GM18517 (cell line): ENCODE data around the gene PGBD5.

Experiments used
- ATAC-seq: cut with Tn5 transposase; IDR thresholded peaks from one replicate; pipeline ENCODE4 v1.9.1; 2021; ENCODE audit warnings: mild to moderate bottlenecking, moderate library complexity; ENCODE audit not compliant: unreplicated experiment

PGBD5 gene

DNA sequence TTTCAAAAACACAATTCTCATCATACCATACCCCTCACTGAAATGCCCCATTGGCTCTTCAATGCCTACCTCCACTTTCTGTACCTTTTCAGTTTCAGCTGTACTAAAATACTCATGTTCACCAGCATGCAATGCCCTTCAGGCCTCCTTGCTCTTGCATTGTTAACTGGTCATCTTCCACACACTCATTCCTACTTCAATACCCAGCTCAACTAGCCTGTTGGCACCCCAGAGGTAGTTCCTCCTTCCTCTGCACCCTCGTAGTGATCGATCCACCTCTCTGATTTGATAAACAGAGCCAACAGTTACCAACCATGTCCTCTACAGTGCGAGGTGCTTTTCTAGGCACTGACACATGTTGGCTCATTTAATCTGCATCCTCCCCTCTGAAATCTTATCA, 46.7 kb downstream of the PGBD5 start:
- ATAC-seq, result no peak

DNA sequence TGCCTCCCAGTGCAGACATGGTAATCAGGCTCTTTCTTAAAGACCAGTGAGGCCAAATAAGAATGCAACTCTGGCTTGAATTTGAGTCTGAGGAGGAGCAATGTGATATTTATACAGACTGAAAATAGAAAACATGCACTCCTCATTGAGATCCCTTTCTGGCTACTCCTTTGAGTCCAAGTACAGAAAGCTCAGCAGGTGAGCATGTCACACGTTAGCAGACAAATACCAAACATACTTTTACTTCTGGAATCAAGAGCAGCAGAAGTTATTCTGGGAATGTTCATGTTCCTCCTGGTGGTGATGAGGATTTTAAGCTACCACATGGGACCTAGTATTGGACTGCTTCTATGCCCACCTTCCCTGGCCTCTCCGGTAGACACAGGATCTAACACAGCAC, 48.3 kb downstream of the PGBD5 start:
- ATAC-seq, result no peak

DNA sequence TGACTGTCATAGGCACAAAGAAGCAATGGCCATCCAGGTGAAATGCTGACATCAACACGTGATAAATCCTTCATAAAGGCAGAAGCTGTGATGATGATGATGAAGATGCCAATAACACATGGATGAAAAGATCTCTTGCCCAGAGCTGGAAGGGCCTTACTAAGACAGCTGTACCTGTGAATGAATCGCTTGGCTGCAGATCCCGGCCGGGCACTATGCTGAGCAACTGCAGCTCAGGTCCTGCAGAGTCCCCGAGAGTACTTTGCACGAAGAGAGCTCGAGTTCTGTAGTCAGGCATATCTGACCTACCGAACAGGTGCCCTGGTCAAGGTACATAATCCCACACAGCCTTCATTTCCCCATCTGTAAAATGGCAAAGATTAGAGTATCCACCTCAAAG, 48.8 kb downstream of the PGBD5 start:
- ATAC-seq, result no peak

DNA sequence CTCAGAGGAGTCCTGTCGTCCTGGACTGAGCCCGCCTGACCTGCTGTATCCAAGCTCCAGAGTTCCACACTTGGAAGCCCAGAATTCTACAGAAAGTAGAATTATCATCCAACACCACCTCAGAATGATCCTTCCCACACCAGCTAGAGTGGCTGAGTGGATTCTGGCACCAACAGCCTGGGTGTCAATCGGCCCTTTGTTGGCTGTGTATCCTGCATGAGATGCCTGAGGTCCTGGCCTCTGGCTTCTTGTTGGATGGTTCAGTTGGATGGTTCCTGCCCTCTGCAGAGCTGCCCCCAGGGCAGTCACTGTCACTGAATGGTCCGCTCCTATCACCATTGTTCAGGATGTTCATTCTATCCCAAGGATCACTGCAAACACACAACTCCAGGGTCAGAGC, 49.8 kb downstream of the PGBD5 start:
- ATAC-seq, result no peak

DNA sequence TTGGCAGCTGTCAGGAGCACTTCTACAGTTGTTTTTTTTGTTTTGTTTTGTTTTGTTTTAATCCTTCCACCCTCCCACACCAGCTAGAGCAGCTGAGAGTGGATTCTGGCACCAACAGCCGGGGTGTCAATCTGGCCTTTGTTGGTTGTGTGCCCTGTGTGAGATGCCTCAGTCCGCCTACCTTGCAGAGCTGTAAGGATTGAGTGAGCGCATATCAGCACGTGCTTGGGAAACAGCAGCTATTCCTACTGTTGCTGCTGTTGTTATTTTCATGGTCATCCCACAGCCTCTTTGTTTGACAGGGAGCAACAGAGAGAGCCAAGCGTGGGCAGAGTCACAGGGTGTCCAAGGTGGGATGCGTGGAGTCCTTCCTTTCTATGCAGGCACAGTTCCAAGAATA, 50.4 kb downstream of the PGBD5 start:
- ATAC-seq, result no peak

DNA sequence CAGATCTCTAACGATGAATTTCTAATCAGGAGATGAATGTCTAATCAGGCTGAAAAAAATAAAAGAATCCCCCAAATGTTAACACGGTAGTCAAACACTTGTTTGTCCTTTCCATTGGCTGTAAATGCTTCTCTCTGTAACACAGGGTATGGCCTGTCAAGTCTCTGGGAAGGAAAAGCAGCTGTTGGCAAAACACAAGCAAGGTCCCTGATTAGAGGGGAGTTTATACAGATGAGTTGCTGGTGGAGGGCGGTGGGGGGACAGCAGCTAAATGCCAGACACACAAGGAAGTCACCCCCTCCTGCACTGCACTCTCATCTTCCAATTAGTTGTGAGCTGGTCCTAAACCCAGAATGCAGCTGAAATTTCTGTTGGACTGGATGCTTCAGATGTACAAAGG, 51.0 kb downstream of the PGBD5 start:
- no peak for ATAC-seq

DNA sequence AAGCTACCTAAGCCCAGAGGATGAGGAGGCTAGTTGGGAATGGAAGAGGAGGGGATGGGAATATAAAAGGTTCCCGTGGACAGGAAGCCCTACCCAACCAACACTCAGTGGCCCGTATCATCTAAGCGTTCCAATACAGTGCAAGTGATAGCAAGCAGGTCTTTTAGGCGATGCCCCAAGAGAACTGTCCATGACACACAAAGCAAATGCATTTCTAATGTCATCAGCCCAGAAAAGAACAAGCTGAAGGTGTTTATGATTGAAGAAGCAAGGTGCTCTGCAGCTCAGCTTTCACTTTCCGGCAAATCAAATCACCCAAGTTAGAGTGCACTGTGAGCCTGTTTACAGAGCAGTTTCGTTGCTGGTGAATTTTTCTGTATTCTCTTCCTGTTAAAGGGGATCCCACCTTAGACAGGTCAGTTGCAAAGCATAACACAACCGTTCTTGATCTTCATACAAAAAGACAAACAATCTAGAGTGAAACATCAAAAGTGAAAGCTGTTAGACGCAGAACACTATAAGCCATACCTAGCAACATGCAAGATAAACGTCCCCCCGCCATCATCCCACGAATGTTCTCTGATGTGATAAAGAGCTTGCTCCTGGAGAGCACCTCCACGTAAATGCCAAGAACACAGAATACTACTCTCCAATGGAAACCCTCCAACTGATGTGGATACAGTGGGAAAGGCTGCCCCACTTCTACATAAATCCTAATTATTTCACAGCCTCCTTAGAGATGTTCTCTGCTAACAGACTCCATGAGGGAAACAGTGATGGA, 54.0 kb downstream of the PGBD5 start:
- no peak for ATAC-seq

DNA sequence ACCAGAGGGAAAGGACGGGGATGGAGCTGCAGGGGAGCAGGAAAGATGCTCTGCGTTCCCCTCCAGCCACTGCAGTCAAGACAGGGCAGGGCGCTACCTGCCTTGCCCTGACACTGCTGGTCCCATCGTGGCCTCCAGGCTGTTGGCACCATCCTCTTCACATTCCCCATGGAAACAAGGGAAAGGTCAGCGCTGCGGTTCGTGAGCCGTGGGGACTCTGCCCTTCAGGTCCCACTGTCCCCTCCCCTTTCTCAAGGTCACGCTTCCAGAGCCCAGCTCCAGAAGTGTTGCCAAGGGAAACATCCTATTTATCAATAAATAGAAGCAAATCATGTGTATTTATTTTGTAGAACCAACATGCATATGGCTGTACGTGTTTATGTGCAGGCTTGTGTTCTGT, 56.0 kb downstream of the PGBD5 start:
- ATAC-seq, result no peak

DNA sequence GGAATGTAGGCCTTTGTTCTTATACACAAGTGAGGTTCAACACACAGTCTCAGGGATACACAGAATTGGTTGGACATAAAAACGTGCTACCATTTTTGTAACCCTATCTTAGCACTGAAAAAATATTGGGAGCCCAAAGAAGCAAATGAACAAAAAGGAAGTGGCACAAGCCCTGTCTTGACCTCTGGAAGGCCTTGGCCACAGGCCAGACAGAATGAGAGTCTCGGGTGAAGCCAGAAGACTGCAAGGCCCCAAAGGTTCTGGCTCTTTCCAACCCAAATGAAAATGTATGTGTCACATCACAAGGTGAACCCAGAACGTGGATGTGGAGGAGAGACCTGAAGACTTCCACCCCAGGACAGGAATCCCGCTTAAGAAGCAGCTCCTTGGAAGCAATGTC, 57.3 kb downstream of the PGBD5 start:
- ATAC-seq, result no peak

DNA sequence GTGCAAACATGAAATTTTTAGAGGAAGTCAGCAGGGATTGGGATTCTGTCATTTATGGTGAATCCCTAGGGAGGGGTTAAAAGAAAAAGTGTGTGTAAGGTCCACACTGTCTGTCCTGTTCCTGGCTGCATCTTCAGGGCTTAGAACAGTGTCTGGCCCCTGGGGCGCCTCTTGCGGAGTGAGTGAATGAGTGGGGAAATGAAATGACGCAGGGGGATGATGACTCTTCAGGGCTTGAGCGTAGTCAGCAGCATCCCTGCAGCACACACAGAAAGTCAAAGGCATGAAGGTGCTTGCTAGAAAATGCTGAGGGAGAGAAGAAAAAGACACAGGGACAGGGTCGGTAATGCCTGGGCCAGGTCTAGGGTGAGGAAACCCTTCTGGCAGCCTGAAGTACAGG, 57.8 kb downstream of the PGBD5 start:
- ATAC-seq, result no peak

DNA sequence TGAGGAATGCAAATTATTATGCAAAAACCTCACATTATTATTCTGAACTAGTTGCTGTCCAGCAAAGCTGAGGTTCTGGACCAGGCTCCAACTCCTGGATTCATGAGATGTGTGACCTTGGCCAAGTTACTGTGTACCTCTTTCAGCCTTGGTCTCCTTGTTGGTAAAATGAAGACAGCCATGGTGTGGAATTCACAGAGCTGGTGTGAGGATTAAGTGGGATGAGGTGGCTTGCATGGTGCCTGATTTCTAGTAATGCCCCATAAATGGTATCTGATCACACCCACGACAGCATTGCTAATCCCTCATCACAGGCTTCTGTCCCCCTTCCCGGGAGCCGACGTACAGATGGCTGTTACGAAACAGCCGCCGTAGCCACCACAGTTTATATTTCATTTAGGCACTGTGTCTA, 59.6 kb downstream of the PGBD5 start:
- ATAC-seq, result no peak

DNA sequence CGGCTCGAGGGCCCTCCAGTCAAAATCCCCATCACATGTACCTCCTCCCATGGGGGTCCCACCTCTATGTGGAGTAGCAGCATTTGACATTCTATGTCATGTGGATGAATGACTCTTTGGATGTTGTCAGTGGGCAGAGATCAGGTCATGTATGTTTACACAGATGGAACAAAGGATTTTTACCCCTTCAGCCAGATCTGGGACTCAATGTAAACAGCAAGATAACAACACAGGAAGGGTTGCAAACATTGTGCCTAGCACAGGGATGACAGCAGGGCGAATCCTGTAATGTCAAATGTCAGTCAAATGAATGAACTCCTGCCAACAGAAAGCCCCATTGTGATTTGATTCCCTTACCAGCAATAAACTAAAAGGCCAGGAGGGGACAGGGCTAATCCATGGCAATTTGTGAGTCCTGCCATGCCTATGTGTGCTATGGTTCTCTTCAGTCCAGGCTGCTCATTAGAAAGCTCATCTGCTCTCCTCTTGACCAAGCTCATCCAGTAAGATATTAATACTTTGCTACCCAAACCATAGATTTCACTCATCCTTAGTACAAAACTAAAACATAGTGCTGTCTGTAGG, 60.3 kb downstream of the PGBD5 start:
- no peak for ATAC-seq

DNA sequence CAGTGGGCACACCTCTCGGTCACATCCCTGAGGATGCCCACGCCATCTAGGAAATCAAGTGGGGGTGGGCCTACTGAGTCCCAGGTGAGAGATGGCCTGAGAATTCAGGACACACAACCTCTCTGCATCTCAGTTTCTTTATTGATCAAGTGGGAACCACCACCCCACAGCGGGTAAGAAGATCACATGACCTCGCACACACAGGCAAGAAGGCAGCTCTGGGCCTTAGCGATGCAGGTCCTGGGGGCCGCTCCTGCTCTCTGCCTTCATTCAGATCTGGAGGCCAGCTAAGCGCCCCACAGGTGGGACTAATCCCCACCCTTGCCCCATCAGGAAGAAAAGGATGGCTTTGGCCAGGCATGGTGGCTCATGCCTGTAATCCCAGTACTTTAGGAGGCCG, 63.2 kb downstream of the PGBD5 start:
- ATAC-seq, result no peak

DNA sequence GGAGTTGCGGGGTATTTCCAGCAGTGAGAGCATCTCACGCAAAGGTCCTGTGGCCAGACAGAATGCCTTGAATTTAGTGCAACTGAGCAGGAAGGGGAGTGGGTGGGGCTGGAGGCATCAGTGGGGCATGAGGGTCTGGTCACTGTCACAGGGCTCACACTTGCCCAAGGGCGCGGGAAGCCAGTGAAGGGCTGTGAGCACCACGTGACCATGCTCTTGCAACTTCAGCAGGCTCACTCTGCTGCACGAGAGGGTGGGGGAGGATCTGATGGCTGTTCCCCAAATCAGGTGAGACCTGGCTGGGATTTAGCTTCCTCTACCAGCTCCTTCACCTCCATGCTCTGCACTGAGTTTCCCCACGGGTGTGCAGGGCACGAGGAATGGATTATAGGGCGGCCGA, 64.2 kb downstream of the PGBD5 start:
- no peak for ATAC-seq

DNA sequence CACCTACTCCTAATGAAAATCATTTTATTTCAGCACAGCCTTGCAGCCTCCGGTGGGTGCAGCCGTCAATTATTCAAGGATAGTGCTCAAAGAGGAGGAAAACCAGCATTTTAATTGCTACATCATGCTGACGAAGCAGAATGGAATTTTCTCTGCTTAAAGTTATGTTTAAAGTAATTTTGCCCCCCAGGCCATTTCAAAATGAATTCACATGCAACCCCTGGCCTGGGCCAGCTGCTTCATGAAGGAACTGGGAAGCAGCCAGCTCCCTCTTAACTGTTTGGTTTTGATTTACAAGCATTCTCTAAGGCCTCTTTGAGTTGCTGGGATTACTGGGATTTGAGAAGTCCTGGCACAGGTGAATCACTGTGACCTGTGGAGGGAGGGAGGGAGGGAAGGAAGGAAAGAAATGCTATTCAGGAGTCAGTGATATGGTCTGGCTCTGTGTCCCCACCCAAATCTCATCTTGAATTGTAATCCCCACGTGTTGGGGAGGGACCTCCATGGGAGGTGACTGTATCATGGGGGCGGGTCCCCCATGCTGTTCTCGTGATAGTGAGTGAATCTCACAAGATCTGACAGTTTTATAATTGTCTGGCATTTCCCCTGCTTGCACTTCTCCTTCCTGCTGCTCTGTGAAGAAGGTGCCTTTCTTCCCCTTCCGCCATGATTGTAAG, 66.0 kb downstream of the PGBD5 start:
- no peak for ATAC-seq

DNA sequence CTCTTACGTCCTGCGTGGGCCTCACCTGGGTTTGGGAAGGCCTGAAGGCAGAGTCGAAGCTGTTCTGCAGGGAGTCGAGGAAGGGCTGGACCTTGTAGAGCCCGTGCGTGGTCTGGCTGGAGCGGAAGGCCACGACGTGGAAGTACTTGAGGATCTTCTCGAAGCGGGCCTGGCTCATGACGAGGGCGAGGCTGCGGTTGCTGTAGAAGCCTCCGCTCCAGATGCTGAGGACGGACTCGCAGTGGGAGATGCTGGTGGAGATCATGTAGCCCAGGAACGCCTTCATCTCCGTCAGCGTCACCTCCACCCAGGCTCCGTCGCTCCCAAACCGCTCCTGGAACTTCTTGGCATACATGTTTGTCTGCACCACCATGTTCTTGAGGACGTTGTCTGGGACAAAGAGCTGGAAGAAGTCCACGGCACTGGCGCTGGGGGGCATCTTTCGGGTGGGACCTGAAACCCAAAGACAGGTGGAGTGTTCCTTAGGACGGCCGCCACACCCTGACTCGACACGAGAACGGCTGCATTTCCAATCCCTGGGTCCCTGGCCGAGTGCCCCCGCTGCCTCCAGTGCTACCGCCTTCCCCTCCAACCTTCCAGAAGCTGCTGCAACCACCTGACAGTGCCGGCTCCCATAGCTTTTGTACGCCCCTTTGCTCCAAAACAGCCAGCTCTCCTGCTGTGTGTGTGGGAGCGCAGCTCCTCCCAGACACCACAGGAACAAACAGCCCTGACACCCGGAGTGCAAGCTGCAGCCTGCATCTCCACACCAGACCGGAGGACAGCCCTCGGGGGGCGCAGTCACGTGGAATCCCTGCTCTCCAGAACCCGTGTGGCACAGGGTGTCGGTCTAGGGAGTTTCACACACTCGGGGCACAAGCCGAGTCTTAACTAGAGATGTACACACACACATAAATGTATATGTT, 69.0 kb downstream of the PGBD5 start:
- no peak for ATAC-seq

DNA sequence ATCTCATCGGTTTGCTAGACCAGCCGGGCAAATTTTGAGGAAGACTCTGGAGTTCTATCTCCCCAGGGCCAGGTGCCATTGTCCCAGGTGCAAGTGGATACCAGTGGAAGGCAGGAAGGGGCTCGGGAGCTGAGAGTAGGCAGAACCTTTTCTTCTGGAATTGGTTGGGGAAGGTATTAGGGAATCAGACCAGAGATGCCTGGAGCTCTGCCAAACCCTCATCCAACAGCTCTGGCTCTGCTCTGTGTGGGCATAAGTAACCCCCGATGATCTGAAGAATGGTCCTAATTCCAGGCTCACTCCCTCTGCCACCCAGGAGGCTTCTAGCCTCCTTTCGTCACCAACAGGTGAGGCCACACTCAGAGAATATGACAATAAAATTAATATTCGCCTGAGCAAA, 69.9 kb downstream of the PGBD5 start:
- no peak for ATAC-seq

DNA sequence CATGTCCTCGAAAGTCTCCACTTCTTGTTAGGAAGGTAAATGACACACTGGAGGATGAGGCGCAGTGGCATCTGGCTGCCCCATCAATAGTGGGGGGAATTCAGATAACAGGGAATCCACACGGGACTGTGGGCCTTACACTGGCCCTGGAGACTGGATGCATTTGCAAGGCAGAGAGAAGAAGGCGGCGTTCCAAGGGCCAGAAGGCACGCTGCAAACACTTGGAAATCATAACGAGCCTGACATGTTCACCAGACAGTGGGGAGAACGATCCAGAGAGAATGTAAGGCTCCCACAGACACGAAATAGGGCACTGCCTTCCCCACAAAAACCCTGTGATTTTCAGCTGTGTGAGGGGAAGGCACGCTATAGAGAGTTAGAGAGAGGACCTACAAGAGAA, 70.5 kb downstream of the PGBD5 start:
- ATAC-seq, result no peak

DNA sequence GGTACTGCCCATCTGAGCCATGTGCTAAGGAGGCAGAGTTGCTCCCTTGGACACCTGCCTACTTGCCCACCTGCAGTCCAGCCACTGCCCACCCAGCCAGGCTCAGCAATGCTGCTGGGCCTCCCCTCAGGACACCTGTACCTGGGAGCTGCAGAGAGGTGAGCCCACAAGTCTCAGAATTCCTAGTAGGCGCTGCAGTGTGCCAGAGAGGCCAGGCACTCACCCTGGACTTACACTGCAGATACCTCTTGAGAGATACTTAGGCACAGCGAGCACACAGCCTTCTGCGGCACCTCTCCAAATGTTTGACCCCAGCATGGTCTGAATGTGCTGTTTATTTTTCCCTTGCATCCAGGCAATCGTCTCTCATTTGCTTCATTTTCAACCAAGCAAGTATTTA, 71.0 kb downstream of the PGBD5 start:
- no peak for ATAC-seq

DNA sequence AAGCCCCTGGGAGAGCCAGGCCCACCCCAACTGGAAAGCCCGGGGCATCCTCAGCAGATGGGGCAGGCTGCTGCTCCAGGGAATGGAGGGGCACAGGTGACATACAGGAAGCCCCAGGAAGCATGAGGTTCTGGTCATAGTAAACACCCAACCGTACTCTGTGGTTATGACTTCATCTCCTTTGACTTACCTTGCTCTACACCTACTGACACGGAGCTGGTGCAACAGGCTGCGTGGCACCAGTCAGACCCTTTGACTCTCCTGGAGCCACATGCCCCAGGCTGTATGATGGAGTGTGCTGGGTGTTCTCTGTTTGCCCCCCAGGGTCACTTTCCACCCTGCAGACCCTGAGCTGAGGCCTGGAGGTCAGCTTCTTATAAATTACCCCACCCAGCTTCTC, 72.1 kb downstream of the PGBD5 start:
- ATAC-seq, result no peak

DNA sequence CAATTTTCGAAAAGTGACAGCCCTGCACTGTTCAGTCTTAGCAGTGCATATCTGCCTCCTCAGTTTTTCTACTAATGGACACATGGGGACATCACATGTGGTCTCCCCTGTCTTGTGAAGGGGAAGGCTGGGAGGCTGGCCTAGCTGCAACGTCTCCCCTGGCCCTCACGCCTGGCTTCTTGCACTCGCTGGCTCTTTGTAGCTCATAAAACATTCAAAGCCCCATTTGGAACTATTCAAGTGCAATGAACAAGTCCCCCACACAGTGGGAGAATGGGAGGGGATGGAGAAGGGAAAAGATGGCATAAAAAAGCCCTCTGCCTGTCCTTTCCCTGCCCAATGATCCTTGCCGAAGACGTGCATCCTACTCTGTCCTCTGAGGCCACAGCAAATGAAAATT, 73.6 kb downstream of the PGBD5 start:
- no peak for ATAC-seq
